A673 (cell line): ENCODE data around the gene EXOC6B. TPM values are rescaled to one million over a fixed set of nuclear protein-coding genes. Genes with fewer than 3 reads are reported as not detected.

ENCODE experiments used
- BruUV-seq: library from RNA; stranded (reverse); fragments of 400-500 nt; replicated peaks from 2 replicates; lab custom pipeline; 2021; lab: Mats Ljungman, UMichigan
- CTCF ChIA-PET: fragments of 300-600 bp; sonication (Branson Sonifier 250); formaldehyde crosslinking; loops from one replicate; lab custom pipeline; 2022; ENCODE audit warnings: antibody characterized with exemption; lab: Charles Lee
- POLR2A ChIA-PET: fragments of 300-600 bp; sonication (Branson Sonifier 250); formaldehyde crosslinking; loops from one replicate; lab custom pipeline; 2022; ENCODE audit warnings: antibody characterized with exemption; ENCODE audit not compliant: low non-redundant PET; lab: Charles Lee
- DNase-seq: peaks from one replicate; pipeline ENCODE4 v3.0.0-alpha.2; 2015; ENCODE audit warnings: low spot score
- H3K27ac ChIP-seq: fragments of 200-600 bp; sonication (generic); 2 replicates; pipeline ENCODE4 v1.5.1; 2016; ENCODE audit warnings: mixed run types, low read depth, mild to moderate bottlenecking, mixed read lengths, antibody characterized with exemption, low read length; ENCODE audit not compliant: poor library complexity, severe bottlenecking
- H3K27me3 ChIP-seq: fragments of 200-600 bp; sonication (generic); replicated peaks from 2 replicates; pipeline ENCODE4 v1.6.1; 2017; ENCODE audit warnings: mixed run types, low read depth, mild to moderate bottlenecking, mixed read lengths, antibody characterized with exemption, low read length; ENCODE audit not compliant: insufficient read depth, poor library complexity
- H3K36me3 ChIP-seq: fragments of 200-600 bp; sonication (generic); 2 replicates; pipeline ENCODE4 v1.6.1; 2016; ENCODE audit warnings: mixed run types, mild to moderate bottlenecking, mixed read lengths, antibody characterized with exemption, low read length; ENCODE audit not compliant: insufficient read depth, poor library complexity, severe bottlenecking
- H3K4me1 ChIP-seq: fragments of 200-600 bp; sonication (generic); 2 replicates; pipeline ENCODE4 v1.6.1; 2017; ENCODE audit warnings: mixed run types, mild to moderate bottlenecking, mixed read lengths, antibody characterized with exemption, low read length; ENCODE audit not compliant: insufficient read depth, poor library complexity, severe bottlenecking
- H3K4me3 ChIP-seq: fragments of 200-600 bp; sonication (generic); 2 replicates; pipeline ENCODE4 v1.5.1; 2016; ENCODE audit warnings: low read depth, mixed run types, mild to moderate bottlenecking, mixed read lengths, low read length; ENCODE audit not compliant: poor library complexity, severe bottlenecking
- H3K9me3 ChIP-seq: fragments of 200-600 bp; sonication (generic); 2 replicates; pipeline ENCODE4 v1.6.1; 2016; ENCODE audit warnings: mixed run types, low read depth, mild to moderate bottlenecking, mixed read lengths, antibody characterized with exemption, low read length; ENCODE audit not compliant: poor library complexity, severe bottlenecking
- EZH2 ChIP-seq: fragments of 200-600 bp; sonication (generic); IDR thresholded peaks from 2 replicates; pipeline ENCODE4 v1.6.1; 2017; ENCODE audit warnings: borderline replicate concordance, low read depth, mild to moderate bottlenecking, mixed read lengths, antibody characterized with exemption, low read length; ENCODE audit not compliant: poor library complexity, severe bottlenecking
- intact Hi-C: fragments of 100-400 bp; cut with micrococcal nuclease; formaldehyde crosslinking; loops from one replicate; pipeline ENCODE4 v1.10.0; 2022; ENCODE audit not compliant: unreplicated experiment
- total RNA-seq: library from RNA; stranded (reverse); gene quantifications from 2 replicates; pipeline ENCODE4 v1.2.3, GENCODE V29; 2021
- TF ChIP-seq, protein P1 (sequence below): fragments of 300-800, 200-600 bp; sonication (generic); conservative IDR thresholded peaks from 2 replicates; pipeline ENCODE4 v1.5.1; 2017; ENCODE audit warnings: low read depth, mild to moderate bottlenecking, antibody characterized with exemption, low read length, moderate library complexity, mixed read lengths

The EXOC6B gene
- total RNA-seq, 1 experiment from 2014 or later, result 138 TPM

DNA sequence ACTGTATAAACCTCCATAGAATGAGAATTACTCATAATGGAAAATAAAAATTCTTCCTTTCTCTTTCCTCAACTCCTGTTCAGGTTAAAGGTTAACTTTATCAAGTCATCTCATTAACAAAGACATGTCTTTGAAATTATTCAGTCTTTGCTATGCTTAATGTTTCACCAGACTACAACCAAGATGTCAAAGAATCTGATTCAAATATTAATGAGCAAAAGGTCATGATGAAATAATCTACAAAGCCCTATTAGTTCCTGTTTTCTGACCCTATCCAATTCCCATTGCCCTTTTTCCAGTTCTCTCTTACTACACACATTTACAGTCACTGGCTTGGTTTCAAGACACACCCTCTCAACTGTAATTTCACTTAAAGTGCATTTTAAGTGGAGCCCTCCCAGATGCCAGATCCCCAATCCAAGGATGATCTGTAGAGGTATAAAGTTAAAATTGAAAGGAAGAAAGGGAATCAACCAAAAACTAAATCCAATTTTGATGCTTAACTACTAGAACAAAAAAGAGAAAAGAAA is 431.2 kb downstream of the EXOC6B start:
- H3K4me1 ChIP-seq, result peaks cover 20% of the 10 kb centered on the region
- peaks cover 16% of the 10 kb centered on the region for H3K9me3 ChIP-seq
- no peaks in the 10 kb centered on the region for H3K36me3 ChIP-seq
- H3K27me3 ChIP-seq, result no peaks in the 10 kb centered on the region
- H3K27ac ChIP-seq, result no peak overlapping the region
- H3K4me3 ChIP-seq, result no peak overlapping the region
- POLR2A ChIA-PET, result no interaction called here
- CTCF ChIA-PET, result no interaction called here
- DNase-seq, result peak; percentile 43
- no TSS peak for BruUV-seq
- TF ChIP-seq, protein P1, sequence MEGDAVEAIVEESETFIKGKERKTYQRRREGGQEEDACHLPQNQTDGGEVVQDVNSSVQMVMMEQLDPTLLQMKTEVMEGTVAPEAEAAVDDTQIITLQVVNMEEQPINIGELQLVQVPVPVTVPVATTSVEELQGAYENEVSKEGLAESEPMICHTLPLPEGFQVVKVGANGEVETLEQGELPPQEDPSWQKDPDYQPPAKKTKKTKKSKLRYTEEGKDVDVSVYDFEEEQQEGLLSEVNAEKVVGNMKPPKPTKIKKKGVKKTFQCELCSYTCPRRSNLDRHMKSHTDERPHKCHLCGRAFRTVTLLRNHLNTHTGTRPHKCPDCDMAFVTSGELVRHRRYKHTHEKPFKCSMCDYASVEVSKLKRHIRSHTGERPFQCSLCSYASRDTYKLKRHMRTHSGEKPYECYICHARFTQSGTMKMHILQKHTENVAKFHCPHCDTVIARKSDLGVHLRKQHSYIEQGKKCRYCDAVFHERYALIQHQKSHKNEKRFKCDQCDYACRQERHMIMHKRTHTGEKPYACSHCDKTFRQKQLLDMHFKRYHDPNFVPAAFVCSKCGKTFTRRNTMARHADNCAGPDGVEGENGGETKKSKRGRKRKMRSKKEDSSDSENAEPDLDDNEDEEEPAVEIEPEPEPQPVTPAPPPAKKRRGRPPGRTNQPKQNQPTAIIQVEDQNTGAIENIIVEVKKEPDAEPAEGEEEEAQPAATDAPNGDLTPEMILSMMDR, result no peak
- TF ChIP-seq EZH2, result no peak
- intact Hi-C loops, result no loop called here

DNA sequence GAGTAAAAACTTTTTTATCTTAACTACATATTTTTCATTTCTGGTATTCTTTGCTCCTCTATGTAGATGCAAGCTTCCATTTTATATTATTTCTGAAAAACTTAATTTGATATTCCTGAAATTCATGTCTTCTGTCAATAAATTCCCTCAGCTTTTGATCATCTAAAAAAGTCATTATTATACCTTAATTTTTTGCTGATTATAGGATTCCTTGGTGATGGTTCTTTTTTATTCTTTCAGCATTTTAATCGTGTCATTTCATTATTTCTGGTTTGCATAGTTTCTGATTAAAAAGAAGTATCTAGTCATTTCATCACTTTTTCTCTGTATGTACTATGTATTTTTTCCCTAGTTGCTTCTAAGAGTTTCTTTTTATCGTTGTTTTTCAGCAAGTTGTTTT is 436.4 kb downstream of the EXOC6B start:
- BruUV-seq, result no TSS peak

DNA sequence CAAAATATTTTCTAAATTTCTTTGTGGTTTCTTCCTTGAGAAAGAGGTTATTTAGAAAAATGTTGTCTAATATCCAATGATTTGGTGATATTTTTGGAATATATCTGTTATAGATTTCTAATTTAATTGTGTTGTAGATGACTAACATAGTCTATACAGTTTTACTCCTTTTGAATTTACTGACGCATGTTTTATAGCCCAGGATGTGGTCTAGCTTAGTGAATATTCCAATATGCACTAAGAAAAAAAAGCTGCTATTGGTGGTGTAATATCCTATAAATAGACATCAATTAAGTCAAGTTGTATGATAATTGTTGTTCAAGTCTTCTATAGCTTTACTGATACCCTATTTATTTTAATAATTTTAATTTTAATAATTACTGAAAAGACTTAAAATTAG is 437.6 kb downstream of the EXOC6B start:
- no peak overlapping the region for H3K27ac ChIP-seq
- no peaks in the 10 kb centered on the region for H3K36me3 ChIP-seq
- no TSS peak for BruUV-seq
- H3K27me3 ChIP-seq, result no peaks in the 10 kb centered on the region
- no peak overlapping the region for H3K4me3 ChIP-seq
- peaks cover 11% of the 10 kb centered on the region for H3K4me1 ChIP-seq
- no peak for DNase-seq
- POLR2A ChIA-PET, result no interaction called here
- TF ChIP-seq, protein P1, result no peak
- no peak for TF ChIP-seq EZH2
- intact Hi-C loops, result no loop called here
- CTCF ChIA-PET, result no interaction called here
- H3K9me3 ChIP-seq, result peaks cover 11% of the 10 kb centered on the region

More for the DNA sequence above, 436.4 kb downstream of the EXOC6B start:
- Histone ChIP-seq H3K27ac (no peak overlapping the region), H3K9me3 (peaks cover 15% of the 10 kb centered on the region), H3K36me3 (no peaks in the 10 kb centered on the region), H3K4me1 (peaks cover 17% of the 10 kb centered on the region), H3K4me3 (no peak overlapping the region), H3K27me3 (no peaks in the 10 kb centered on the region)
- CTCF ChIA-PET, result no interaction called here
- POLR2A ChIA-PET, result no interaction called here
- TF ChIP-seq EZH2, result no peak
- TF ChIP-seq, protein P1, result no peak
- intact Hi-C loops, result no loop called here
- DNase-seq, result no peak
